PC-9 (cell line): ENCODE measurements around the gene SYNDIG1. TPM values are rescaled to one million over a fixed set of nuclear protein-coding genes. Genes with fewer than 3 reads are reported as not detected.

ENCODE experiments used
- BruUV-seq: library from RNA; stranded (reverse); fragments of 400-500 nt; replicated peaks from 2 replicates; lab custom pipeline; 2021; lab: Mats Ljungman, UMichigan
- CTCF ChIA-PET: fragments of 300-600 bp; sonication (Branson Sonifier 250); formaldehyde crosslinking; loops from one replicate; lab custom pipeline; 2022; ENCODE audit warnings: antibody characterized with exemption; lab: Charles Lee
- POLR2A ChIA-PET: fragments of 300-600 bp; sonication (Branson Sonifier 250); formaldehyde crosslinking; loops from one replicate; lab custom pipeline; 2022; ENCODE audit warnings: antibody characterized with exemption; ENCODE audit not compliant: unreplicated experiment; lab: Charles Lee
- DNase-seq, 2 experiments: peaks; one replicate each; pipeline versions ENCODE4 v3.0.0 to v3.0.0-alpha.2; 2015 to 2022; ENCODE audit warnings: mixed read lengths in 1 of 2
- H2AFZ ChIP-seq: fragments of 200-600 bp; sonication (generic); 2 replicates; pipeline ENCODE4 v1.8.1; 2017; ENCODE audit warnings: antibody characterized with exemption
- H3F3A ChIP-seq: fragments of 200-600 bp; sonication (generic); 2 replicates; pipeline ENCODE4 v1.8.1; 2017; ENCODE audit warnings: antibody characterized with exemption, mild to moderate bottlenecking, low read depth; ENCODE audit not compliant: insufficient read depth
- H3K27ac ChIP-seq: fragments of 200-600 bp; sonication (generic); 2 replicates; pipeline ENCODE4 v1.6.1; 2016; ENCODE audit warnings: mixed run types
- H3K27me3 ChIP-seq: fragments of 200-600 bp; sonication (generic); 2 replicates; pipeline ENCODE4 v1.6.1; 2016; ENCODE audit warnings: low read depth, mixed run types; ENCODE audit not compliant: insufficient read depth
- H3K36me3 ChIP-seq: fragments of 200-600 bp; sonication (generic); 2 replicates; pipeline ENCODE4 v1.6.1; 2016; ENCODE audit warnings: low read depth, mixed run types
- H3K4me1 ChIP-seq: fragments of 200-600 bp; sonication (generic); replicated peaks from 2 replicates; pipeline ENCODE4 v1.6.1; 2016; ENCODE audit warnings: mixed run types; ENCODE audit not compliant: insufficient read depth
- H3K4me2 ChIP-seq: fragments of 200-600 bp; sonication (generic); 2 replicates; pipeline ENCODE4 v1.6.1; 2017; ENCODE audit warnings: mixed run types
- H3K4me3 ChIP-seq: fragments of 200-600 bp; sonication (generic); 2 replicates; pipeline ENCODE4 v1.6.1; 2016; ENCODE audit warnings: mixed run types
- H3K79me2 ChIP-seq: fragments of 200-600 bp; sonication (generic); 2 replicates; pipeline ENCODE4 v1.6.1; 2017; ENCODE audit warnings: low read depth, mixed run types
- H3K9me2 ChIP-seq: fragments of 200-600 bp; sonication (generic); 2 replicates; pipeline ENCODE4 v1.8.1; 2017; ENCODE audit warnings: mild to moderate bottlenecking; ENCODE audit not compliant: insufficient read depth
- H3K9me3 ChIP-seq: fragments of 200-600 bp; sonication (generic); 2 replicates; pipeline ENCODE4 v1.8.1; 2016; ENCODE audit warnings: low read depth; ENCODE audit not compliant: insufficient read depth
- H4K20me1 ChIP-seq: fragments of 200-600 bp; sonication (generic); 2 replicates; pipeline ENCODE4 v1.8.1; 2017; ENCODE audit not compliant: insufficient read depth
- CTCF ChIP-seq: fragments of 200-600 bp; sonication (generic); conservative IDR thresholded peaks from 2 replicates; pipeline ENCODE4 v1.6.1; 2017; ENCODE audit warnings: mixed run types, antibody characterized with exemption, mild to moderate bottlenecking, moderate library complexity
- EZH2 ChIP-seq: fragments of 200-600 bp; sonication (generic); IDR thresholded peaks from 2 replicates; pipeline ENCODE4 v1.8.0; 2017; ENCODE audit warnings: antibody characterized with exemption, low read depth
- intact Hi-C: fragments of 100-400 bp; cut with micrococcal nuclease; formaldehyde crosslinking; loops from one replicate; pipeline ENCODE4 v1.10.0; 2022; ENCODE audit not compliant: unreplicated experiment
- total RNA-seq: library from RNA; stranded (reverse); gene quantifications from 2 replicates; pipeline ENCODE4 v1.2.3, GENCODE V29; 2021

SYNDIG1 gene
- total RNA-seq, 1 experiment from 2014 or later: 0.17 TPM

- Histone ChIP-seq H3F3A (no peaks in the 10 kb centered on the region), H3K36me3 (no peaks in the 10 kb centered on the region), H3K27me3 (no peaks in the 10 kb centered on the region; the same call in 1 of the 2 replicates), H3K4me2 (no peak overlapping the region), H3K4me1 (no peaks in the 10 kb centered on the region), H3K9me3 (no peaks in the 10 kb centered on the region), H3K4me3 (no peak overlapping the region), H4K20me1 (no peaks in the 10 kb centered on the region), H3K27ac (no peak overlapping the region), H3K9me2 (no peaks in the 10 kb centered on the region), H3K79me2 (no peaks in the 10 kb centered on the region), H2AFZ (no peak overlapping the region)
- POLR2A ChIA-PET: no interaction called here
- intact Hi-C loops: no loop called here
- CTCF ChIA-PET: no interaction called here
- no peak for DNase-seq
- BruUV-seq: no TSS peak
- no peak for TF ChIP-seq CTCF
- no peak for TF ChIP-seq EZH2
Observed at GRCh38 chr20:24582373-24583168, 113.1 kb downstream of the SYNDIG1 start.

GRCh38 chr20:24583169-24583792, 113.9 kb downstream of the SYNDIG1 start:
- Histone ChIP-seq H4K20me1 (no peaks in the 10 kb centered on the region), H3K4me2 (no peak overlapping the region), H3K4me1 (no peaks in the 10 kb centered on the region), H3K27ac (no peak overlapping the region), H3K27me3 (no peaks in the 10 kb centered on the region), H2AFZ (no peak overlapping the region), H3F3A (no peaks in the 10 kb centered on the region), H3K79me2 (no peaks in the 10 kb centered on the region), H3K9me2 (no peaks in the 10 kb centered on the region), H3K9me3 (no peaks in the 10 kb centered on the region), H3K4me3 (no peak overlapping the region), H3K36me3 (no peaks in the 10 kb centered on the region)
- DNase-seq: no peak
- intact Hi-C loops: no loop called here
- ChIA-PET POLR2A (no interaction called here), CTCF (no interaction called here)
- BruUV-seq: no TSS peak
- TF ChIP-seq CTCF (no peak), EZH2 (no peak)

GRCh38 chr20:24584078-24584477, 114.6 kb downstream of the SYNDIG1 start:
- no peaks in the 10 kb centered on the region for H3F3A ChIP-seq
- DNase-seq: no peak
- TF ChIP-seq EZH2 (no peak), CTCF (no peak)
- no peaks in the 10 kb centered on the region for H4K20me1 ChIP-seq
- H3K9me2 ChIP-seq: no peaks in the 10 kb centered on the region
- ChIA-PET POLR2A (no interaction called here), CTCF (no interaction called here)
- H3K79me2 ChIP-seq: no peaks in the 10 kb centered on the region
- intact Hi-C loops: no loop called here
- H3K4me3 ChIP-seq: no peak overlapping the region
- H3K4me2 ChIP-seq: no peak overlapping the region
- no TSS peak for BruUV-seq
- H3K27me3 ChIP-seq: no peaks in the 10 kb centered on the region
- H3K4me1 ChIP-seq: no peaks in the 10 kb centered on the region
- no peak overlapping the region for H2AFZ ChIP-seq
- H3K9me3 ChIP-seq: no peaks in the 10 kb centered on the region
- no peak overlapping the region for H3K27ac ChIP-seq
- H3K36me3 ChIP-seq: no peaks in the 10 kb centered on the region
